PFSK-1 (cell line): ENCODE results near the gene FABP7.

Experiments used
- FOXP2 ChIP-seq: optimal IDR thresholded peaks from 2 replicates; pipeline ENCODE3; 2011; ENCODE audit warnings: borderline replicate concordance, control low read depth, inconsistent platforms; ENCODE audit not compliant: insufficient read depth; ENCODE audit errors: extremely low read length, extremely low read depth
- POLR2AphosphoS5 ChIP-seq: IDR thresholded peaks from 2 replicates; pipeline ENCODE4 v1.6.1; 2012; ENCODE audit warnings: low read depth, mild to moderate bottlenecking, control low read depth, low read length, moderate library complexity
- REST ChIP-seq, 2 experiments: IDR thresholded peaks; 2 replicates each; pipeline versions ENCODE4 v1.6.1 to v1.8.0; 2011 to 2012; ENCODE audit warnings: low read depth in 2 of 2, low read length in 2 of 2, control low read depth in 1 of 2, inconsistent platforms in 1 of 2, mild to moderate bottlenecking in 1 of 2, moderate library complexity in 1 of 2; ENCODE audit not compliant: insufficient read depth in 1 of 2
- SIN3A ChIP-seq: IDR thresholded peaks from 2 replicates; pipeline ENCODE4 v1.6.1; 2012; ENCODE audit warnings: mild to moderate bottlenecking, low read length, moderate library complexity, borderline replicate concordance; ENCODE audit not compliant: insufficient read depth
- TAF1 ChIP-seq: IDR thresholded peaks from 2 replicates; pipeline ENCODE4 v1.6.1; 2012; ENCODE audit warnings: low read length, control low read depth, borderline replicate concordance; ENCODE audit not compliant: insufficient read depth

FABP7 gene

DNA sequence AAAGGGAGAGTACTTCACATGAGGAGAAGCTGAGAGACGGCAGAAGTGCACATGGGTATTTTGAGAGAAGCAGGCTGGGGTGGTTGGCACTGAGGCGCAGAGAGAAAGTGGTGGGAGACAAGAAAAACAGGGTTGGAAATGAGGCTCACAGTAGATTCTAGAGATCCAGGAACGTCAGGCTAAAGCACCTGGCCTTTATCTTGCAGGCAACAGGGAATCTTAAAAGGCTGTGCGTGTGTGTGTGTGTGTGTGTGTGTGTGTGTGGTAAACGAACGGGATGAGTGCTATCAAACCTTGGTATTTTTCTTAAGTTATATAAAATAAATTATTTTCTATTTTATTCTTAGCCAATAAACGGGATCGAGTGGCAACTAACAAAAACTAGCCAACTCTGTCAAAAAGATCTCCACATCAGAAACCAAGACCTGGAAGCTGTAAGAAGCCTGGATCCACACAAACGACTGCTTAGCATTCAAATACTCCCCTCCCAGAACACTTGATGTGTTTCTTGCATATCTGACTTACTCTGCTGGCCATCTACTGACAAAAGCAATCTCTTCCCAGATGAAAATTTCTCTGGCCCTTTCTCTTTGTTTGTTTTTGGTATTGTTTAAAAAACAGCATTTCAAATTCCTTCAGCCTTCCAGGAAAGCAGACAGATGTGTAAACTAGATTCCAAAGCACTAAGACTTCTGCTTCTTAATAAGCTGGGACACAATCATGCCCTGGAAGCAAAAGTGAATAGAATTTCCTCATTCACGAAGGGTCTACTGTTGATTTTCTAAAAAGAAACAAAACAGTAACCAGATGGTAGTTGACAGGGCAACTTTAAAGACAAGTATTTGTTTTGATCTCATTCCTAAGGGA, 44.8 kb upstream of the FABP7 start:
- no peak for TF ChIP-seq POLR2AphosphoS5
- no peak for TF ChIP-seq SIN3A
- TF ChIP-seq REST (IDR thresholded peaks at IDR 0.05; ENCODE audit: insufficient read depth in 1 of 2, low read depth in 2 of 2, low read length in 2 of 2) = no peak
- no peak for TF ChIP-seq TAF1
- TF ChIP-seq FOXP2 = no peak

GRCh38 chr6:122735582-122735981, 43.9 kb upstream of the FABP7 start:
- TF ChIP-seq TAF1 (no peak), SIN3A (no peak), POLR2AphosphoS5 (no peak), FOXP2 (no peak), REST (IDR thresholded peaks at IDR 0.05; ENCODE audit: insufficient read depth in 1 of 2, low read depth in 2 of 2, low read length in 2 of 2) (no peak)

GRCh38 chr6:122736163-122736562, 43.4 kb upstream of the FABP7 start:
- TF ChIP-seq FOXP2 (no peak), SIN3A (no peak), POLR2AphosphoS5 (no peak), REST (IDR thresholded peaks at IDR 0.05; ENCODE audit: insufficient read depth in 1 of 2, low read depth in 2 of 2, low read length in 2 of 2) (no peak), TAF1 (no peak)

- no peak for TF ChIP-seq FOXP2
- no peak for TF ChIP-seq REST (IDR thresholded peaks at IDR 0.05; ENCODE audit: insufficient read depth in 1 of 2, low read depth in 2 of 2, low read length in 2 of 2)
- no peak for TF ChIP-seq SIN3A
- TF ChIP-seq TAF1 = no peak
Measured at GRCh38 chr6:122736616-122737015, 42.9 kb upstream of the FABP7 start.

- TF ChIP-seq SIN3A (no peak), POLR2AphosphoS5 (no peak), REST (IDR thresholded peaks at IDR 0.05; ENCODE audit: insufficient read depth in 1 of 2, low read depth in 2 of 2, low read length in 2 of 2) (no peak), FOXP2 (no peak), TAF1 (no peak)
Measured at GRCh38 chr6:122740091-122740490, 39.4 kb upstream of the FABP7 start.
